ENCODE measurements around the gene ADARB2. TPM values are rescaled to one million over a fixed set of nuclear protein-coding genes. Genes with fewer than 3 reads are reported as not detected.

The ADARB2 gene
- total and polyA plus RNA-seq, 4 donors = 0.55 to 0.70 (median 0.59) TPM; not detected in 1

DNA sequence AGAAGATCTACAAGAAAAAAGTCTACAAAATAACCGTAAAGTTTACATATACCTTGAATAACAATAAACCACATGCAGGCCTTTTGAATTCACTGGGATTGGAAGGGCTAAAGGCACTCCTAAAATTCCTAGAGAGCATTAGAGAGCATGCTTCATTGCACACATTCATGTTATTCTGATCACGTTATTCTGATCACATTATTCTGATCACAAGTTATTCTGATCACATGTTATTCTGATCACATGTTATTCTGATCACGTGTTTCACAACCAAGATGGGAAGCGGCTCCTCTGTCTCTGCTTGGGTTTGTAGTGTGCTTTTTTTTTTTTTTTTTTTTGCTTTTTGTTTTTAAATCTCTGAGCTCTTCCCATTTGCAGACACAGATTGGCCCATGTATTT is 20.5 kb downstream of the ADARB2 start:
- TF ChIP-seq JUND (IDR thresholded peaks at IDR 0.05) (no peak), GABPA (IDR thresholded peaks at IDR 0.05 in 1 of 2, conservative IDR thresholded peaks at IDR 0.05 in 1 of 2) (no peak)
- Histone ChIP-seq H3K9ac (ENCODE audit: low read depth in 1 of 2, low read length in 2 of 2) (no peak overlapping the region), H3K36me3 (ENCODE audit: control insufficient read depth in 4 of 4, insufficient read depth in 3 of 4, low read depth in 1 of 4, low read length in 3 of 4) (no peaks in the 10 kb centered on the region), H3K9me3 (ENCODE audit: control insufficient read depth in 4 of 4, low read length in 3 of 4) (no peaks in the 10 kb centered on the region), H3K27me3 (ENCODE audit: control insufficient read depth in 4 of 4, insufficient read depth in 4 of 4, low read length in 3 of 4) (peaks cover 0 to 9% (median 2%) of the 10 kb centered on the region in 4 donors), H3K4me1 (ENCODE audit: control insufficient read depth in 4 of 4, insufficient read depth in 4 of 4, low read length in 3 of 4) (no peaks in the 10 kb centered on the region), H3K27ac (ENCODE audit: low read depth in 1 of 2, low read length in 2 of 2) (no peak overlapping the region), H3K4me3 (ENCODE audit: low read depth in 1 of 3, low read length in 3 of 3) (no peak overlapping the region)
- 71% methylated on average over 4 of the region's 4 CpGs for WGBS
- DNase-seq (ENCODE audit: low spot score) = no peak

DNA sequence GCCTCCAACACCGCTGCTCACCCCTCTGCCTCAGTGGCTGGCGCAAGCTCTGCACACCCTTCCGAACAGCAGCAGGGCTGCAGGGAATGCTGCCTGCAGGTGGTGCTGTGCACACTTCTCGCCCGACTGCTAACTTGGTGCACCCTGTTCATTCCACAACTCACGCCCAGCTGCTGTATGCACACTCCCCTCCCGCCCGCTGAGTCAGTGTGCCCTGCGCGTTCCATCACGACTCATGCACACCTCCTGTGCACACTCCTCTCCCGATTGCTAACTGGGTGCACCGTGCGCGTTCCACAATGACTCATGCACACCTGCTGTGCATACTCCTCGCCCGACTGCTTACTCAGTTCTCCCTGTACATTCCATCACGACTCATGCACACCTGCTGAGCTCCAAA is 21.5 kb downstream of the ADARB2 start:
- 49% methylated on average over 18 of the region's 18 CpGs for WGBS
- Histone ChIP-seq H3K9me3 (ENCODE audit: control insufficient read depth in 4 of 4, low read length in 3 of 4) (no peaks in the 10 kb centered on the region), H3K27ac (ENCODE audit: low read depth in 1 of 2, low read length in 2 of 2) (no peak overlapping the region), H3K36me3 (ENCODE audit: control insufficient read depth in 4 of 4, insufficient read depth in 3 of 4, low read depth in 1 of 4, low read length in 3 of 4) (no peaks in the 10 kb centered on the region), H3K4me3 (ENCODE audit: low read depth in 1 of 3, low read length in 3 of 3) (no peak overlapping the region), H3K9ac (ENCODE audit: low read depth in 1 of 2, low read length in 2 of 2) (no peak overlapping the region), H3K27me3 (ENCODE audit: control insufficient read depth in 4 of 4, insufficient read depth in 4 of 4, low read length in 3 of 4) (peaks cover 0 to 10% (median 2%) of the 10 kb centered on the region in 4 donors), H3K4me1 (ENCODE audit: control insufficient read depth in 4 of 4, insufficient read depth in 4 of 4, low read length in 3 of 4) (no peaks in the 10 kb centered on the region)
- TF ChIP-seq, protein P1, sequence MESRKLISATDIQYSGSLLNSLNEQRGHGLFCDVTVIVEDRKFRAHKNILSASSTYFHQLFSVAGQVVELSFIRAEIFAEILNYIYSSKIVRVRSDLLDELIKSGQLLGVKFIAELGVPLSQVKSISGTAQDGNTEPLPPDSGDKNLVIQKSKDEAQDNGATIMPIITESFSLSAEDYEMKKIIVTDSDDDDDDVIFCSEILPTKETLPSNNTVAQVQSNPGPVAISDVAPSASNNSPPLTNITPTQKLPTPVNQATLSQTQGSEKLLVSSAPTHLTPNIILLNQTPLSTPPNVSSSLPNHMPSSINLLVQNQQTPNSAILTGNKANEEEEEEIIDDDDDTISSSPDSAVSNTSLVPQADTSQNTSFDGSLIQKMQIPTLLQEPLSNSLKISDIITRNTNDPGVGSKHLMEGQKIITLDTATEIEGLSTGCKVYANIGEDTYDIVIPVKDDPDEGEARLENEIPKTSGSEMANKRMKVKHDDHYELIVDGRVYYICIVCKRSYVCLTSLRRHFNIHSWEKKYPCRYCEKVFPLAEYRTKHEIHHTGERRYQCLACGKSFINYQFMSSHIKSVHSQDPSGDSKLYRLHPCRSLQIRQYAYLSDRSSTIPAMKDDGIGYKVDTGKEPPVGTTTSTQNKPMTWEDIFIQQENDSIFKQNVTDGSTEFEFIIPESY (IDR thresholded peaks at IDR 0.05) = no peak
- peak in 1 of 2 donors; percentile 36 for TF ChIP-seq RAD21 (IDR thresholded peaks at IDR 0.05)
- no peak for DNase-seq (ENCODE audit: low spot score)

DNA sequence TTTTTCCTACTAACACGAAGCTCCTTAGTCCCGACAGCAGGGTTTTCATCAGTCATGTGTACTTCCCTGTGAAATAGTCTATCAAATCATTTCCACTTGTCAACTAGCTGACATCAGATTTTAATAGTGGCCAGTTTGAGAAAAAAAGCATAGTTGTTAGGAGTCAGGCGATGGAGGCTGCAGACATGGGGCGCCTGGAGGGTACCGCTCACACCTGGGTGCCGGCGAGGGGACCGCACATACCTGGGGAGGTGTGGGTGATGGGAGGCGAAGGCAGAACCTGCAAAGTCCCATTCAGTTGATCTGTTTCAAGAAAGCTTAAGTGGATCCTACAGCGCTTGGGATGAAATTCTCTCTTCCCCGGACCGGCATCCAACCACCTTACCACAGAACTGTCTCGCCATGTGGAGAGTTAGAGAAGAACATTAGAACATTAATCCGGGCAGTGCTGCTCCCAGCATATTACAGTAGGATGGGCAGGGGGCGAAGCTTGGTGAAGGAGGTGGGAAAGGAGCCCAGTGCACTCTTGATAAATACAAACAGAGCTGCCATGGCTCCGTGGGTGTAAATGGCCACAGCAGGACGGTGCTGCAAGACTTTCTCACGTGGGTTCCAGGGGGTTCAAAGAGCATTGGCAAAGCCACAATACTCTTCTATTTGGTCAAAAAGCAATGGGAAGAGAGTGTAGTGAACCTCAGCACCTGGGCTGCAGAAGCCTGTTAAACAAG is 24.2 kb downstream of the ADARB2 start:
- no peak overlapping the region for H3K4me3 ChIP-seq (ENCODE audit: low read depth in 1 of 3, low read length in 3 of 3)
- TF ChIP-seq GABPA (IDR thresholded peaks at IDR 0.05 in 1 of 2, conservative IDR thresholded peaks at IDR 0.05 in 1 of 2) (no peak), EGR1 (IDR thresholded peaks at IDR 0.05; ENCODE audit: low read depth in 2 of 2) (no peak), NR2F2 (IDR thresholded peaks at IDR 0.05) (no peak), FOXA1 (IDR thresholded peaks at IDR 0.05) (no peak), HNF4A (conservative IDR thresholded peaks at IDR 0.05) (no peak), YY1 (IDR thresholded peaks at IDR 0.05) (no peak), FOXA2 (IDR thresholded peaks at IDR 0.05) (no peak), HNF4G (IDR thresholded peaks at IDR 0.05) (no peak)
- TF ChIP-seq, protein P1 (IDR thresholded peaks at IDR 0.05) = no peak
- TF ChIP-seq, protein P2, sequence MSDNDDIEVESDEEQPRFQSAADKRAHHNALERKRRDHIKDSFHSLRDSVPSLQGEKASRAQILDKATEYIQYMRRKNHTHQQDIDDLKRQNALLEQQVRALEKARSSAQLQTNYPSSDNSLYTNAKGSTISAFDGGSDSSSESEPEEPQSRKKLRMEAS (IDR thresholded peaks at IDR 0.05) = no peak
- TF ChIP-seq, protein P3, sequence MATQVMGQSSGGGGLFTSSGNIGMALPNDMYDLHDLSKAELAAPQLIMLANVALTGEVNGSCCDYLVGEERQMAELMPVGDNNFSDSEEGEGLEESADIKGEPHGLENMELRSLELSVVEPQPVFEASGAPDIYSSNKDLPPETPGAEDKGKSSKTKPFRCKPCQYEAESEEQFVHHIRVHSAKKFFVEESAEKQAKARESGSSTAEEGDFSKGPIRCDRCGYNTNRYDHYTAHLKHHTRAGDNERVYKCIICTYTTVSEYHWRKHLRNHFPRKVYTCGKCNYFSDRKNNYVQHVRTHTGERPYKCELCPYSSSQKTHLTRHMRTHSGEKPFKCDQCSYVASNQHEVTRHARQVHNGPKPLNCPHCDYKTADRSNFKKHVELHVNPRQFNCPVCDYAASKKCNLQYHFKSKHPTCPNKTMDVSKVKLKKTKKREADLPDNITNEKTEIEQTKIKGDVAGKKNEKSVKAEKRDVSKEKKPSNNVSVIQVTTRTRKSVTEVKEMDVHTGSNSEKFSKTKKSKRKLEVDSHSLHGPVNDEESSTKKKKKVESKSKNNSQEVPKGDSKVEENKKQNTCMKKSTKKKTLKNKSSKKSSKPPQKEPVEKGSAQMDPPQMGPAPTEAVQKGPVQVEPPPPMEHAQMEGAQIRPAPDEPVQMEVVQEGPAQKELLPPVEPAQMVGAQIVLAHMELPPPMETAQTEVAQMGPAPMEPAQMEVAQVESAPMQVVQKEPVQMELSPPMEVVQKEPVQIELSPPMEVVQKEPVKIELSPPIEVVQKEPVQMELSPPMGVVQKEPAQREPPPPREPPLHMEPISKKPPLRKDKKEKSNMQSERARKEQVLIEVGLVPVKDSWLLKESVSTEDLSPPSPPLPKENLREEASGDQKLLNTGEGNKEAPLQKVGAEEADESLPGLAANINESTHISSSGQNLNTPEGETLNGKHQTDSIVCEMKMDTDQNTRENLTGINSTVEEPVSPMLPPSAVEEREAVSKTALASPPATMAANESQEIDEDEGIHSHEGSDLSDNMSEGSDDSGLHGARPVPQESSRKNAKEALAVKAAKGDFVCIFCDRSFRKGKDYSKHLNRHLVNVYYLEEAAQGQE (IDR thresholded peaks at IDR 0.05) = no peak
- TF ChIP-seq, protein P4, sequence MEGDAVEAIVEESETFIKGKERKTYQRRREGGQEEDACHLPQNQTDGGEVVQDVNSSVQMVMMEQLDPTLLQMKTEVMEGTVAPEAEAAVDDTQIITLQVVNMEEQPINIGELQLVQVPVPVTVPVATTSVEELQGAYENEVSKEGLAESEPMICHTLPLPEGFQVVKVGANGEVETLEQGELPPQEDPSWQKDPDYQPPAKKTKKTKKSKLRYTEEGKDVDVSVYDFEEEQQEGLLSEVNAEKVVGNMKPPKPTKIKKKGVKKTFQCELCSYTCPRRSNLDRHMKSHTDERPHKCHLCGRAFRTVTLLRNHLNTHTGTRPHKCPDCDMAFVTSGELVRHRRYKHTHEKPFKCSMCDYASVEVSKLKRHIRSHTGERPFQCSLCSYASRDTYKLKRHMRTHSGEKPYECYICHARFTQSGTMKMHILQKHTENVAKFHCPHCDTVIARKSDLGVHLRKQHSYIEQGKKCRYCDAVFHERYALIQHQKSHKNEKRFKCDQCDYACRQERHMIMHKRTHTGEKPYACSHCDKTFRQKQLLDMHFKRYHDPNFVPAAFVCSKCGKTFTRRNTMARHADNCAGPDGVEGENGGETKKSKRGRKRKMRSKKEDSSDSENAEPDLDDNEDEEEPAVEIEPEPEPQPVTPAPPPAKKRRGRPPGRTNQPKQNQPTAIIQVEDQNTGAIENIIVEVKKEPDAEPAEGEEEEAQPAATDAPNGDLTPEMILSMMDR (IDR thresholded peaks at IDR 0.05; ENCODE audit: low read depth, low read length, missing input control) = no peak
- DNase-seq (ENCODE audit: low spot score) = no peak

More for the DNA sequence above, 24.2 kb downstream of the ADARB2 start:
- H3K9me3 ChIP-seq (ENCODE audit: control insufficient read depth in 4 of 4, low read length in 3 of 4) = no peaks in the 10 kb centered on the region
- no peaks in the 10 kb centered on the region for H3K4me1 ChIP-seq (ENCODE audit: control insufficient read depth in 4 of 4, insufficient read depth in 4 of 4, low read length in 3 of 4)
- 80% methylated on average over 18 of the region's 18 CpGs for WGBS
- peaks cover 0 to 11% (median 2%) of the 10 kb centered on the region in 4 donors for H3K27me3 ChIP-seq (ENCODE audit: control insufficient read depth in 4 of 4, insufficient read depth in 4 of 4, low read length in 3 of 4)
- no peaks in the 10 kb centered on the region for H3K36me3 ChIP-seq (ENCODE audit: control insufficient read depth in 4 of 4, insufficient read depth in 3 of 4, low read depth in 1 of 4, low read length in 3 of 4)
- H3K27ac ChIP-seq (ENCODE audit: low read depth in 1 of 2, low read length in 2 of 2) = no peak overlapping the region
- H3K9ac ChIP-seq (ENCODE audit: low read depth in 1 of 2, low read length in 2 of 2) = no peak overlapping the region
